A549 (cell line): Measurements from ENCODE around the gene MAN2B2.

Experiments
- BHLHE40 ChIP-seq: IDR thresholded peaks from 2 replicates; pipeline ENCODE4 v1.6.1; 2012; ENCODE audit warnings: low read depth, low read length, inconsistent platforms
- CBX8 ChIP-seq: fragments of 200-600 bp; sonication (generic); IDR thresholded peaks from 2 replicates; pipeline ENCODE4 v1.6.1; 2016
- CEBPB ChIP-seq, 2 experiments: fragments of >200 bp in 1 of 2; sonication (Bioruptor Twin) in 1 of 2; formaldehyde crosslinking in 1 of 2; IDR thresholded peaks; 2 replicates each; pipeline ENCODE4 v1.6.1; 2012 to 2016
- CHD4 ChIP-seq: fragments of 200-600 bp; sonication (generic); IDR thresholded peaks from 2 replicates; pipeline ENCODE4 v1.6.1; 2016; ENCODE audit warnings: antibody characterized with exemption, mild to moderate bottlenecking, borderline replicate concordance
- EP300 ChIP-seq, 2 experiments: fragments of >200 bp; sonication (Bioruptor Twin); formaldehyde crosslinking; IDR thresholded peaks; 2 replicates in 1 of 2; 3 replicates in 1 of 2; pipeline ENCODE4 v1.6.1; 2016 to 2017
- FOSB ChIP-seq: fragments of 250-450 bp; sonication (Bioruptor Pico); IDR thresholded peaks from 2 replicates; pipeline ENCODE4 v1.5.0; 2020; ENCODE audit warnings: mild to moderate bottlenecking, moderate library complexity
- JUNB ChIP-seq: fragments of >200 bp; sonication (Bioruptor Twin); formaldehyde crosslinking; IDR thresholded peaks from 2 replicates; pipeline ENCODE4 v1.6.1; 2016
- NPAS2 ChIP-seq: fragments of 250-450 bp; sonication (Bioruptor Pico); IDR thresholded peaks from 2 replicates; pipeline ENCODE4 v1.8.0; 2022; ENCODE audit warnings: mild to moderate bottlenecking, moderate library complexity, borderline replicate concordance
- NR3C1 ChIP-seq: fragments of >200 bp; sonication (Bioruptor Twin); formaldehyde crosslinking; IDR thresholded peaks from 3 replicates; pipeline ENCODE4 v1.6.1; 2017
- POLR2A ChIP-seq: IDR thresholded peaks from 2 replicates; pipeline ENCODE4 v1.6.1; 2012; ENCODE audit warnings: mild to moderate bottlenecking, low read length
- ZNF302 ChIP-seq: fragments of 250-450 bp; sonication (Bioruptor Pico); IDR thresholded peaks from 2 replicates; pipeline ENCODE4 v1.9.0; 2021; ENCODE audit warnings: inconsistent platforms, mild to moderate bottlenecking, moderate library complexity
- TF ChIP-seq, protein P1 (sequence below): fragments of >200 bp; sonication (Bioruptor Twin); formaldehyde crosslinking; IDR thresholded peaks from 3 replicates; pipeline ENCODE4 v1.5.1; 2016
- TF ChIP-seq, protein P2 (sequence below): fragments of 150-350 bp; IDR thresholded peaks from 2 replicates; pipeline ENCODE4 v1.6.1; 2014; ENCODE audit warnings: low read depth, mild to moderate bottlenecking, low read length

DNA sequence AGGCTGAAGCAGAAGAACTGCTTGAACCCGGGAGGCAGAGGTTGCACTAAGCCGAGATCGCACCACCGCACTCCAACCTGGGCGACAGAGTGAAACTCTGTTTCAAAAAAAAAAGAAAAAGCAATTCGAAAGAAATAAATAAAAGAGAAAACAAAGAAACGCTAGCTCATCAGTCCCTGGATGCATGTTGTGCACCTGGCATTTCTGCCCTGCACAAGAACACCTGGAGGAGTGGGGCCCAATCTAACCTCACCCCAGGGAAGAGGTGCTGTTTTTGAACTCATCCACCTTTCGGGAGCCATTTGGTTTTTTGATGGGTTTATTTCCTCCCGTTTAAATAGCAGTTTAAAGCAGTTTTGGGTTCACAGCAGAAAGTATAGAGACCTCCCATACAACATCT, 59.8 kb downstream of the MAN2B2 start:
- TF ChIP-seq CHD4 (no peak), CEBPB (IDR thresholded peaks at IDR 0.05) (no peak), NPAS2 (CRISPR knock-in tag) (no peak), POLR2A (no peak), ZNF302 (CRISPR knock-in tag) (no peak), FOSB (CRISPR knock-in tag) (no peak), BHLHE40 (no peak), CBX8 (no peak), JUNB (no peak), NR3C1 (no peak), EP300 (IDR thresholded peaks at IDR 0.05) (no peak)
- TF ChIP-seq, protein P1, sequence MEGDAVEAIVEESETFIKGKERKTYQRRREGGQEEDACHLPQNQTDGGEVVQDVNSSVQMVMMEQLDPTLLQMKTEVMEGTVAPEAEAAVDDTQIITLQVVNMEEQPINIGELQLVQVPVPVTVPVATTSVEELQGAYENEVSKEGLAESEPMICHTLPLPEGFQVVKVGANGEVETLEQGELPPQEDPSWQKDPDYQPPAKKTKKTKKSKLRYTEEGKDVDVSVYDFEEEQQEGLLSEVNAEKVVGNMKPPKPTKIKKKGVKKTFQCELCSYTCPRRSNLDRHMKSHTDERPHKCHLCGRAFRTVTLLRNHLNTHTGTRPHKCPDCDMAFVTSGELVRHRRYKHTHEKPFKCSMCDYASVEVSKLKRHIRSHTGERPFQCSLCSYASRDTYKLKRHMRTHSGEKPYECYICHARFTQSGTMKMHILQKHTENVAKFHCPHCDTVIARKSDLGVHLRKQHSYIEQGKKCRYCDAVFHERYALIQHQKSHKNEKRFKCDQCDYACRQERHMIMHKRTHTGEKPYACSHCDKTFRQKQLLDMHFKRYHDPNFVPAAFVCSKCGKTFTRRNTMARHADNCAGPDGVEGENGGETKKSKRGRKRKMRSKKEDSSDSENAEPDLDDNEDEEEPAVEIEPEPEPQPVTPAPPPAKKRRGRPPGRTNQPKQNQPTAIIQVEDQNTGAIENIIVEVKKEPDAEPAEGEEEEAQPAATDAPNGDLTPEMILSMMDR = no peak
- TF ChIP-seq, protein P2, sequence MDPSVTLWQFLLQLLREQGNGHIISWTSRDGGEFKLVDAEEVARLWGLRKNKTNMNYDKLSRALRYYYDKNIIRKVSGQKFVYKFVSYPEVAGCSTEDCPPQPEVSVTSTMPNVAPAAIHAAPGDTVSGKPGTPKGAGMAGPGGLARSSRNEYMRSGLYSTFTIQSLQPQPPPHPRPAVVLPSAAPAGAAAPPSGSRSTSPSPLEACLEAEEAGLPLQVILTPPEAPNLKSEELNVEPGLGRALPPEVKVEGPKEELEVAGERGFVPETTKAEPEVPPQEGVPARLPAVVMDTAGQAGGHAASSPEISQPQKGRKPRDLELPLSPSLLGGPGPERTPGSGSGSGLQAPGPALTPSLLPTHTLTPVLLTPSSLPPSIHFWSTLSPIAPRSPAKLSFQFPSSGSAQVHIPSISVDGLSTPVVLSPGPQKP = no peak
